ENCODE measurements around the gene PCP4. TPM values are rescaled to one million over a fixed set of nuclear protein-coding genes. Genes with fewer than 3 reads are reported as not detected.

The PCP4 gene
- total and polyA plus RNA-seq, 10 of the 15 experiments (the other 5 are each of a cell fraction or from before 2014, with no cell fraction given) = not detected

- RAD21 ChIA-PET (ENCODE audit: unreplicated experiment) = no interaction called here
- POLR2A ChIA-PET = no interaction called here
Measured at GRCh38 chr21:39976800-39977199, 109.6 kb downstream of the PCP4 start.

More at GRCh38 chr21:39976800-39977199, 109.6 kb downstream of the PCP4 start:
- TF ChIP-seq CHD4 (IDR thresholded peaks at IDR 0.05) (no peak), TCF3 (IDR thresholded peaks at IDR 0.05; ENCODE audit: borderline replicate concordance, insufficient read depth, low read depth, low read length) (no peak), E2F8 (IDR thresholded peaks at IDR 0.05; ENCODE audit: low read depth, partially characterized antibody) (no peak), CHD1 (IDR thresholded peaks at IDR 0.05; ENCODE audit: low read depth, low read length) (no peak), FOXK2 (IDR thresholded peaks at IDR 0.05) (no peak), MEF2B (IDR thresholded peaks at IDR 0.05; ENCODE audit: partially characterized antibody, poor library complexity, severe bottlenecking) (no peak), SMAD5 (IDR thresholded peaks at IDR 0.05; ENCODE audit: low read depth) (no peak), TAF1 (IDR thresholded peaks at IDR 0.05; ENCODE audit: borderline replicate concordance, low read depth, low read length) (no peak), FOS (IDR thresholded peaks at IDR 0.05; ENCODE audit: borderline replicate concordance, extremely low read depth, insufficient read length) (no peak), GABPA (IDR thresholded peaks at IDR 0.05; ENCODE audit: low read depth) (no peak), SMAD1 (IDR thresholded peaks at IDR 0.05; ENCODE audit: low read depth, partially characterized antibody) (no peak), BMI1 (IDR thresholded peaks at IDR 0.05; ENCODE audit: borderline replicate concordance) (no peak), CBX3 (IDR thresholded peaks at IDR 0.05; ENCODE audit: borderline replicate concordance, low read depth) (no peak)
- TF ChIP-seq, protein P1, sequence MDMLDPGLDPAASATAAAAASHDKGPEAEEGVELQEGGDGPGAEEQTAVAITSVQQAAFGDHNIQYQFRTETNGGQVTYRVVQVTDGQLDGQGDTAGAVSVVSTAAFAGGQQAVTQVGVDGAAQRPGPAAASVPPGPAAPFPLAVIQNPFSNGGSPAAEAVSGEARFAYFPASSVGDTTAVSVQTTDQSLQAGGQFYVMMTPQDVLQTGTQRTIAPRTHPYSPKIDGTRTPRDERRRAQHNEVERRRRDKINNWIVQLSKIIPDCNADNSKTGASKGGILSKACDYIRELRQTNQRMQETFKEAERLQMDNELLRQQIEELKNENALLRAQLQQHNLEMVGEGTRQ (IDR thresholded peaks at IDR 0.05; ENCODE audit: borderline replicate concordance, low read depth, low read length) = no peak
- no peaks in the 10 kb centered on the region for H3K4me1 ChIP-seq (ENCODE audit: control insufficient read depth, insufficient read depth, low read length)
- H3K9me3 ChIP-seq (replicated peaks; ENCODE audit: control insufficient read depth, insufficient read depth, low read length) = no peaks in the 10 kb centered on the region; the same call in 2 of the 3 replicates
- H3K27ac ChIP-seq (ENCODE audit: control insufficient read depth, insufficient read depth) = no peak overlapping the region
- no peaks in the 10 kb centered on the region for H4K20me1 ChIP-seq (ENCODE audit: control insufficient read depth, insufficient read depth)
- no peak for ATAC-seq
- H3K27me3 ChIP-seq (replicated peaks in 1 of 2; ENCODE audit: control insufficient read depth in 2 of 2, insufficient read depth in 2 of 2, low read length in 1 of 2) = no peaks in the 10 kb centered on the region
- no peaks in the 10 kb centered on the region for H3K79me2 ChIP-seq (ENCODE audit: control insufficient read depth, insufficient read depth, low read length)
- H3K4me2 ChIP-seq (ENCODE audit: control insufficient read depth, insufficient read depth) = no peak overlapping the region
- ChIA-PET SMC1A (ENCODE audit: uncharacterized antibody, unreplicated experiment) (no interaction called here), CTCF (no interaction called here)
- no peak for FAIRE-seq
- BruUV-seq (replicated peaks) = no TSS peak
- in situ Hi-C loops (cut with MboI) (no loop called here), intact Hi-C loops (cut with micrococcal nuclease; ENCODE audit: unreplicated experiment) (no loop called here)
- no peak overlapping the region for H3K4me3 ChIP-seq
- no peaks in the 10 kb centered on the region for H3K36me3 ChIP-seq (ENCODE audit: control insufficient read depth in 2 of 2, insufficient read depth in 2 of 2, low read length in 1 of 2)
- H2AFZ ChIP-seq (ENCODE audit: control insufficient read depth, low read depth, low read length) = no peak overlapping the region
- H3K9ac ChIP-seq (ENCODE audit: control insufficient read depth, insufficient read depth, low read length) = no peak overlapping the region
- WGBS (ENCODE audit: insufficient coverage, insufficient replicate concordance, low lambda C conversion rate, missing lambda C conversion rate) = 46% methylated on average over 5 of the region's 5 CpGs
- no peak for DNase-seq (ENCODE audit: low read depth, low spot score)

Other genes starting within 250 kb of the PCP4 start
- gene IGSF5, start 122.3 kb upstream of the PCP4 start, total RNA-seq (2014; rRNA removed) = not detected in 2 replicates
- not detected in 2 replicates for gene IGSF5, start 122.3 kb upstream of the PCP4 start, total RNA-seq (2014; rRNA removed; fragmentation: Illumina TruSeq; extraction: Trizol)
- gene IGSF5, start 122.3 kb upstream of the PCP4 start, total RNA-seq (2021) = not detected in 2 replicates
- gene IGSF5, start 122.3 kb upstream of the PCP4 start, polyA plus RNA-seq (2011; rRNA removed) = not detected in 2 replicates
- gene IGSF5, start 122.3 kb upstream of the PCP4 start, polyA plus RNA-seq (2014; fragmentation: Illumina TruSeq; extraction: Trizol) = not detected in 2 replicates
- not detected for gene IGSF5, start 122.3 kb upstream of the PCP4 start, polyA plus RNA-seq (2014; fragmentation: Nextera tagmentation; extraction: Ambion mirVana)
- not detected in 2 replicates for gene IGSF5, start 122.3 kb upstream of the PCP4 start, polyA plus RNA-seq (2014; rRNA removed)
- gene IGSF5, start 122.3 kb upstream of the PCP4 start, polyA plus RNA-seq (2016; fragmentation: Nextera tagmentation; extraction: Ambion mirVana) = not detected